Fibroblast of skin of scalp (primary cell): Measurements from ENCODE around the gene TMEM175.

Experiments used
- DNase-seq: peaks from one replicate; pipeline ENCODE4 v3.0.0-alpha.2; 2013

Gene TMEM175

DNA sequence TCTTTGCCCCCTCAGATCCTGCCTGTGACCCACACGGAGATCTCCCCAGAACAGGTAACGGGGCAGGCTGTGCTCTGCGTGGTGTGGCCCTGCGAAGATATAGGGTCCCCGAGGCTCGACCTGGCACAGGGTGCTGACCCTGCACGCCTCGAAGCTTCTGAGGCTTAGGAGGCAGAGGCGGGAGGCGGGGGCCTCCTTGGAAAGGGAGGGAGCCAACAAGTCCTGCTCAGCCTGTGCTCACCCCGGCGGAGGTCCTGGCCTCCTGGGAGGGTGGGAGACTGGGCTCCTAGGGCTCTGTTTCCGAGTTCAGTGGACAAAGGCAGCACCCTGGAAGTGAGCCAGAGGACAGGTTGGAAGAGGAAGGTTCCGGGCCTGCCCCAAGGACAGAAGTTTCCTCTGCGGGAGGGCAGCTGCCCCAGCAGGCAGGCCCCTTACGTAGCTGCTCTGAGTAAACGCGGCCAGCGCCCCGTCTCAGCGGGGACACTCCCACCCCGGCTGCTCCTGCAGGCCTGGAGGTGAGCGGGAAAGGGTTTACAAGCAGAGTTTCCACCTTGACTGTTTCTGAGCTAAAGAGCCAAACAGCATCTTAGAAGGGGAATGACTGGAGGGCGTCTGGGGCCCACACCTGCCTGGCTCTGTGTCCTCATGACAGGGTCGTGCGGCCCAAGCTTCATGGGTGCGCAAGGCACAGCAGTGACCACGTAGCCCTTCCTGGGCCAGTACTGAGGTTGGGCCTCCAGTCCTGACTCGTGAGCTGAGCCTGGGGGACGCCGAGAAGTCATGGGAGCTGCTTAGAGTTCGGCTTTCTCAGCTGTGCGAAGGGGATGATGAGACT lies 16.1 kb downstream of the TMEM175 start:
- DNase-seq, result no peak

DNA sequence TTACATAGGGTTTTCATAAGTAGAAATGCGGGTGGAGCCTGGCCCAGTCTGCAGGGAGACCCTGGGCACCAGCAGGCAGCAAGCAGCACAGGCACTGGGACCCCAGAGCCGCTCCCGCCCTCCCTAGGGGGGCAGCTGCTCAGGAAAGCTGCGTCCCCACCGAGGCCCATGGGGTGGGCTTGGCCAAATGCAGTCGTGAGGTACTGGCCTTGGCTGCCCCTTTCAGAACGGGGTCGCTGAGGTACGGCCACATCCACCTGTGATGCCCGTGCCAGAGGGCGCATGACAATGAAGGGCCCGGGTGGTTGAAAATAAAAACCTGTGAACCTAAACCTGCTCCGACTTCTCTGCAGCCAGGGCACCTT lies 16.7 kb downstream of the TMEM175 start:
- DNase-seq, result no peak

GRCh38 chr4:949656-950055 lies 17.4 kb downstream of the TMEM175 start:
- DNase-seq, result no peak

GRCh38 chr4:950136-951020 lies 18.1 kb downstream of the TMEM175 start:
- DNase-seq, result no peak

DNA sequence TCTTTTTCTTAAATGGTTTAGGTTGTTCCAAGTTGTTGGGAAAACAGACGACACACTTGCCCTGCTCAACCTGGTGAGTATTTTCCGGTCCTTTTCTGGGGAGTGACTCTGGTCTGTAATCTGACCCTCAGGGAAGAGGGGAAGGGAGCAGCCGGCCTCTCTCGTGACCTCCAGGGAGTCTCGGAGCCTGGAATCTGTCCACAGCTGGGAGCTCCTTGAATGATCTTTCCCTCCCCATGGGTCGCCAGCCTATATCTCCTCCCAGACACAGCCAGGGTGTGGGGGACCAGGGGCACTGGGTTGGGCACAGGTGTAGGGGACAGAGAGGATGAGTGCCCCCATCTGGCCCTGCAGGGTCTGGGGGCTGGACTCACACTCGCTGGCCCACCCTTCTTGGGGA lies 18.9 kb downstream of the TMEM175 start:
- DNase-seq, result no peak

DNA sequence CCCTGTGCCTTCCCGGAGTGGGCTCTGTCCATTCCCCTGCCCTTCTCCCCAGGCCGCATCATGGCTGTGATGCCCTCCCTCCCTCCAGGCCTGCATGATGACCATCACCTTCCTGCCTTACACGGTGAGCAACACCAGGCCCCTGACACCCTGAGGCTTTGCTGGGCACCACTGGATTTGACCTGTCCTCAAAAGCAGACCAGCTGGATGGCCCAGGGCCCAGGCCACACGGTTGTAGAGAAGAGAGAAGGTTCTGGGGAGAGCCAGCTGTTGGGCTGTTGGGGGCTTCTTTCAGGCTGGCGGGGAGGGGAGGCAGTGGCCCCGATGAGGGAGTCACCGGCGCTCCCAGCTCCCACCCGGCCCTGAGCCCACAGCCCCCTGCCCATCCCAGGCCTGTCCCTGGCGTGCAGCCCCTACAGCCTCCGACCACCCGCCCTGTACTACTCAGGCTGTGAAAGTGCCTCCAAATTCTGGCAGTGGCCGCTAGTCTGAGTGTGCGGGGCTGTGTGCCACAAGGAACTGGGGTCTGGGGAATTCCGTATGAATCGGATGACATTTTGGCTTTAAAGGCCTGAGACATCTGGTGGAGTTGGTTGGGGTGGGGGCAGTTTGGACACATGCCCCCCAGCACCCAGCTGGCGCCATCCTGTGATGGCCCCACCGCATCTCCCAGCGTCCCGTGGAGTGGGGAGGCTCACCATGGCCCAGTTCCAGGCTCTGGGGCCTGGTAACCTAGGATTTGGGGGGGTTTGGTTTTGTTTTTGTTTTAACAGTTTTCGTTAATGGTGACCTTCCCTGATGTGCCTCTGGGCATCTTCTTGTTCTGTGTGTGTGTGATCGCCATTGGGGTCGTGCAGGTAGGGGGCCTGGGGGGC lies 19.6 kb downstream of the TMEM175 start:
- no peak for DNase-seq

DNA sequence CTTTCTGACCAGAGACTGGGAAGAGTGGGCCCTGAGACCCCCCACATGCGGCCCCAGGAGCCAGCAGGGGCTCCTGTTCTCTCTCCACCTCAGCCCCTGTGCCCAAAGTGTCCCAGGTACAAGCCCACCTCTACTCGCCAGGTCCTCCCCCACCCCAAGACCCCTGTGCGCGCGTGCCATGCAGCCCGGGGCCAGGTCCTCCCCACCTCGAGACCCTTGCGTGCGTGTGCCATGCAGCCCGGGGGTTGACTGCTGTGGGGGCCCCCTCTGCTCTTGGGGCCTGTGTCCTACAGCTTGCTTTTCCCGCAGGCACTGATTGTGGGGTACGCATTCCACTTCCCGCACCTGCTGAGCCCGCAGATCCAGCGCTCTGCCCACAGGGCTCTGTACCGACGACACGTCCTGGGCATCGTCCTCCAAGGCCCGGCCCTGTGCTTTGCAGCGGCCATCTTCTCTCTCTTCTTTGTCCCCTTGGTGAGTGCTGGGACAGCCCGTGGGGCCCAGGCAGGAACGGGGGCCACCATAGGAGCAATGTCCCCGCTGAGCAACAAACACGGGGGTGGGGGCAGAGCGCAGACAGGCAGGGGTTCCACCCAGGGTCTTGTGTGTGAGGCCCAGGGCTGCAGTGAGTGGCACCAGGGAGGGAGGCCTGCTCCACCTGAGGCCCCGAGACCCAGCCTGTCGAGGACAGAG lies 20.8 kb downstream of the TMEM175 start:
- DNase-seq, result no peak

DNA sequence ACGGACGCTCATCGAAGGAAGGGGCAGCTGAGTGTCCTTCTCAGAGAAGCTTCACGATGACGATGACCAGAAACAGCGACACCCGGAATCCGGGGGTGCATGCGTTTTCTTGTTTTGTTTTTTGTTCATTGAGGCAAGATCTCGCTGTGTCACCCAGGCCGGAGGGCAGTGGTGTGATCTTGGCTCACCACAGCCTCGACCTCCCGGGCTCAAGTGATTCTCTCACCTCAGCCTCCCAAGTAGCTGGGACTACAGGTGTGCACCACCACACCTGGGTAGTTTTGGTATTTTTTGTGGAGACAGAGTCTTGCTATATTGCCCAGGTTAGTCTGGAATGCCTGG lies 21.3 kb downstream of the TMEM175 start:
- DNase-seq, result no peak

GRCh38 chr4:954211-955020 lies 22.2 kb downstream of the TMEM175 start:
- no peak for DNase-seq

GRCh38 chr4:955161-955921 lies 23.1 kb downstream of the TMEM175 start:
- DNase-seq, result no peak

GRCh38 chr4:955931-956381 lies 23.7 kb downstream of the TMEM175 start:
- DNase-seq, result no peak

GRCh38 chr4:956531-957230 lies 24.4 kb downstream of the TMEM175 start:
- DNase-seq, result no peak

DNA sequence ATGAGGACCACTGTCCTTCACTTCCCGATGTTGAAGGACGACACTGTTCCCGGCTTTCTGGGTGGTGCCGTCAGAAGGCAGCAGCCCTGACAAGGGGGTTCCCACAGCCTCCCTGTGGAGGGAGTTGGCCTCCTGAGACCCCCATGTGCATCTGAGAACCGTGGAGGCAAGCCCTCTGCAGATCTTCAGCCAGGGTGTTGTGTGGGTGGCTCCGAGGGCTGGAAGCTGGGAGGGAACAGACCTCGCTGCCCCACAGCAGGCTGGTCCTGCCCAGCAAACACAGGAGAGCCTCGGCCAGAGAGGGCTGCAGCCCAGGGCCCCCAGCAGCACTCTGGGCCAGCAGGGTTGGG lies 24.9 kb downstream of the TMEM175 start:
- DNase-seq, result no peak

DNA sequence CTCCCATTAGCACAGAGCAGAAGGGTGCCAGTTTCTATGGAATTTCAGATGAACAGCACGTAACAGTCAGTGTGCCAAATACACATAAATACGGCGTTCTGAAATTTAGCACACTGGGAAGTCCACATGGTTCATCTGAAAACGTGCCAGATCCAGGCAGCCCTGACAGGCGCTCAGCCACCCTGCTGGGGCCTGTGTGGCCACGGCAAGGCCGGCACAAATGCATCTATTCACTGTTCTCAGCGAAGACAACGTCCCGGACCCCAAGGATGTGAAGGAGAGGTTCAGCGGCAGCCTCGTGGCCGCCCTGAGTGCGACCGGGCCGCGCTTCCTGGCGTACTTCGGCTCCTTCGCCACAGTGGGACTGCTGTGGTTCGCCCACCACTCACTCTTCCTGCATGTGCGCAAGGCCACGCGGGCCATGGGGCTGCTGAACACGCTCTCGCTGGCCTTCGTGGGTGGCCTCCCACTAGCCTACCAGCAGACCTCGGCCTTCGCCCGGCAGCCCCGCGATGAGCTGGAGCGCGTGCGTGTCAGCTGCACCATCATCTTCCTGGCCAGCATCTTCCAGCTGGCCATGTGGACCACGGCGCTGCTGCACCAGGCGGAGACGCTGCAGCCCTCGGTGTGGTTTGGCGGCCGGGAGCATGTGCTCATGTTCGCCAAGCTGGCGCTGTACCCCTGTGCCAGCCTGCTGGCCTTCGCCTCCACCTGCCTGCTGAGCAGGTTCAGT lies 25.5 kb downstream of the TMEM175 start:
- DNase-seq, result no peak

DNA sequence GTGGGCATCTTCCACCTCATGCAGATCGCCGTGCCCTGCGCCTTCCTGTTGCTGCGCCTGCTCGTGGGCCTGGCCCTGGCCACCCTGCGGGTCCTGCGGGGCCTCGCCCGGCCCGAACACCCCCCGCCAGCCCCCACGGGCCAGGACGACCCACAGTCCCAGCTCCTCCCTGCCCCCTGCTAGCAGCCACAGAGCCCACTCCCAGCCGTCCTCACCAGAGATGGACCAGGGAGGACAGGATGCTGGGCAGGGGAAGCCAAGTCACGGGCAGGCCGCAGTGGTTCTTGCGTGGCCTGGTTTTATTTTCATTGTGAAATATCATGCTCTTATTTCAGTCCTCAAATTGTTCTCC lies 26.0 kb downstream of the TMEM175 start:
- DNase-seq, result no peak

- DNase-seq, result no peak
Measured at GRCh38 chr4:958696-959337, 26.6 kb downstream of the TMEM175 start.

GRCh38 chr4:959338-960139 lies 27.3 kb downstream of the TMEM175 start:
- no peak for DNase-seq

- no peak for DNase-seq
Measured at GRCh38 chr4:960140-960635, 27.9 kb downstream of the TMEM175 start.
